Upper lobe of left lung (tissue), 4 donors: Measurements from ENCODE around the gene PCSK9.

Source experiments
- EP300 ChIP-seq, 4 donors: sonication (generic); formaldehyde crosslinking; IDR thresholded peaks; one replicate each; pipeline ENCODE4 v1.5.1; 2017; ENCODE audit warnings: antibody characterized with exemption in 4 of 4, control low read depth in 2 of 4
- POLR2A ChIP-seq, 4 donors: fragments of 450-650 bp; IDR thresholded peaks; one replicate each; pipeline ENCODE4 v1.5.1; 2016 to 2017; ENCODE audit warnings: antibody characterized with exemption in 4 of 4, mild to moderate bottlenecking in 2 of 4
- POLR2AphosphoS5 ChIP-seq, 2 donors: sonication (generic); formaldehyde crosslinking; IDR thresholded peaks; one replicate each; pipeline ENCODE4 v1.5.1; 2017; ENCODE audit warnings: antibody characterized with exemption in 2 of 2
- TF ChIP-seq, protein P1 (sequence below), 6 experiments: fragments of 450-650 bp in 4 of 6; fragments of 200-600 bp in 2 of 6; sonication (generic) in 2 of 6; IDR thresholded peaks; one replicate each; pipeline ENCODE4 v1.5.1; 2016 to 2019; ENCODE audit warnings: antibody characterized with exemption in 6 of 6

DNA sequence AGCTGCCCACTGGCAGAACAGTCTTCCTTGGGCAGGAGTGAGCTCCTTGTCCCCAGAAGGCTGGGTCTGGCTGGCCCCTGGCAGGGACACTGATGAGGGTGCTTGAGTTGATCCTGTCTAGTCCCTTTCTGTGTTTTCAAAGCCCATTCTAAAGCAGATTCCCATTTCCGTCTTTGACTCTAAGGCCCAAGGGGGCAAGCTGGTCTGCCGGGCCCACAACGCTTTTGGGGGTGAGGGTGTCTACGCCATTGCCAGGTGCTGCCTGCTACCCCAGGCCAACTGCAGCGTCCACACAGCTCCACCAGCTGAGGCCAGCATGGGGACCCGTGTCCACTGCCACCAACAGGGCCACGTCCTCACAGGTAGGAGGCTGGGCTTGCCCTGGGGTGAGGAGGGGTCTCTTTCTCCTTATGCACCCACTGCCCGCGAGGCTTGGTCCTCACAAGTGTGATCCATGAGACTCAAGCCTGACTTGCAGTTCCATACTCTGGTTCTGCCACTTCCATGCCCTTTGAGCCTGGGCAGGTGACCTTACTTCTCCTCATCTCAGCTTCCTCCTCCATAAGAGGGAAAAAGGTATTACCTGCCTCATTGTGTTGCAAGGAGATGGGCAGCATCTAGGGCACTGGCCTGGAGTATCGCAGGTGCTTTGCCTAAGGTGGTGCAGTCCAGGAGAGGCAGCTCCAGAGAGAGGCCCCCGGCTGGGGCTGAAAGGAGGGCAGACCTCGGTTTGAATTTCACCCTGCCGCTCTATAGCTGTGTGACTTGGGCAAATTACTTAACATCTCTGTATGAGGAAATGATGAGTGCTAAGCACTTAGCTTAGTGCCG, 20.2 kb downstream of the PCSK9 start:
- TF ChIP-seq, protein P1, sequence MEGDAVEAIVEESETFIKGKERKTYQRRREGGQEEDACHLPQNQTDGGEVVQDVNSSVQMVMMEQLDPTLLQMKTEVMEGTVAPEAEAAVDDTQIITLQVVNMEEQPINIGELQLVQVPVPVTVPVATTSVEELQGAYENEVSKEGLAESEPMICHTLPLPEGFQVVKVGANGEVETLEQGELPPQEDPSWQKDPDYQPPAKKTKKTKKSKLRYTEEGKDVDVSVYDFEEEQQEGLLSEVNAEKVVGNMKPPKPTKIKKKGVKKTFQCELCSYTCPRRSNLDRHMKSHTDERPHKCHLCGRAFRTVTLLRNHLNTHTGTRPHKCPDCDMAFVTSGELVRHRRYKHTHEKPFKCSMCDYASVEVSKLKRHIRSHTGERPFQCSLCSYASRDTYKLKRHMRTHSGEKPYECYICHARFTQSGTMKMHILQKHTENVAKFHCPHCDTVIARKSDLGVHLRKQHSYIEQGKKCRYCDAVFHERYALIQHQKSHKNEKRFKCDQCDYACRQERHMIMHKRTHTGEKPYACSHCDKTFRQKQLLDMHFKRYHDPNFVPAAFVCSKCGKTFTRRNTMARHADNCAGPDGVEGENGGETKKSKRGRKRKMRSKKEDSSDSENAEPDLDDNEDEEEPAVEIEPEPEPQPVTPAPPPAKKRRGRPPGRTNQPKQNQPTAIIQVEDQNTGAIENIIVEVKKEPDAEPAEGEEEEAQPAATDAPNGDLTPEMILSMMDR (IDR thresholded peaks at IDR 0.05) = no peak
- TF ChIP-seq EP300 (IDR thresholded peaks at IDR 0.05) (no peak), POLR2AphosphoS5 (IDR thresholded peaks at IDR 0.05) (no peak), POLR2A (IDR thresholded peaks at IDR 0.05) (no peak)
